Placental epithelial cell (primary cell): Measurements from ENCODE around the gene ELF4. TPM values are rescaled to one million over a fixed set of nuclear protein-coding genes. Genes with fewer than 3 reads are reported as not detected.

Source experiments
- total RNA-seq: library from RNA; depleted of rRNA; stranded (reverse); fragments of >200 nt; gene quantifications from 2 replicates; pipeline ENCODE4 v1.2.3, GENCODE V29; 2012

The ELF4 gene
- total RNA-seq: 39.8 and 42.4 TPM in 2 replicates

DNA sequence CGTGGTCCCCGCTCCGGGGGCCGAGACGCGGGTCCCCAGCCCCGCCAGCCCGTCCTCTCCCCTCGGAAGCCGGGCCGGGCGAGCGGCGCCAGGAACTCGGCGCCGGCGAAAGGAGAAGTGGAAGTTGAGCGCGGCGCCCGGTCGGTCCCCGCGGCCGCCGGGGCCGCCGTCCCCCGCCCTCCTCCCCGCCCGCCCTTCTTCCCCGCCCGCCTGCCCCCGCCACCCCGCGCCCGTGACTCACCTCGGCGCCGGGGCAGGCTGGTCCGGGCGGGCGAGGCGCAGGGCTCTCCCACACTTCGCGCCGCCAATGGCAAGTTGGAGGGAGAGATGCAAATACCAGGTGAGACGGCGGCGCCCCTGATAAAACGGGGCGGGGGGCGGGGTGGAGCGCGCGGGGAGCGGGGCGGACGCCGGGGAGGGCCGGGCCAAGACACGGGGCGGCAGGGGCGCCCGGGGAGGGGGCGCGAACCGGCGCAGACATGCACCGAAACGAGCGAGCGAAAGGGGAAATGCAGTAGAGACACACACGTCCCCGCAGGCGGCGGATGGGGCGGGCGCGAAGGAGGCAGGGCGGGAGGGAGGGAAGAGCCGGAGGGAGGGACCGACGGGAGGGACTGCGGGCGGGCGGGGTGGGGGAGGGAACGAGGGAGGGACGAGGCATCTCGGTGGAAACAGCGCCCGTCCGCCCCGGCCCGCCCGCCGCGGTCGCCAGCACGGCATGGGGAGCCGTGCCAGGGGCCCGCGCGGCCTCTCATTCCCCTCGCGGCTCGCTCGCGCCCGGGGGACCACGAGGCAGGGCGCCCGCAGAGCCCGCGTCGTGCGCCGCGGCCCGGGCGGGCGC, at the start of gene ELF4:
ELF4 (minus strand) TSS at position 119 of the 841 bp plus-strand sequence. CDS start 29,167 bp downstream, outside the sequence.

Other genes starting within 250 kb of the ELF4 start
- gene UTP14A, start 204.3 kb downstream of the ELF4 start, total RNA-seq: 14.0 and 21.6 TPM in 2 replicates
- gene BCORL1, start 127.9 kb downstream of the ELF4 start, total RNA-seq: 0.65 and 4.7 TPM in 2 replicates
- 7.5 and 12.1 TPM in 2 replicates for gene AIFM1, start 55.3 kb upstream of the ELF4 start, total RNA-seq
- 0.33 and 1.2 TPM in 2 replicates for gene RAB33A, start 61.5 kb upstream of the ELF4 start, total RNA-seq
- gene ZNF280C, start 158.4 kb upstream of the ELF4 start, total RNA-seq: 3.5 and 4.9 TPM in 2 replicates
- 8.9 and 10.6 TPM in 2 replicates for gene SLC25A14, start 229.4 kb upstream of the ELF4 start, total RNA-seq